K562 (cell line): ENCODE results near the gene SPHK2. TPM values are rescaled to one million over a fixed set of nuclear protein-coding genes. Genes with fewer than 3 reads are reported as not detected.

Experiments used
- ATAC-seq: fragments of 200-7000 bp; cut with Tn5 transposase; 3 replicates; pipeline ENCODE4 v1.9.1; 2020; ENCODE audit warnings: moderate library complexity
- BruUV-seq: library from RNA; stranded (reverse); fragments of 400-500 nt; replicated peaks from 2 replicates; lab custom pipeline; 2021; lab: Mats Ljungman, UMichigan
- CTCF ChIA-PET: fragments of 300-600 bp; formaldehyde crosslinking; extraction: SDS; loops from one replicate; lab custom pipeline; 2021; ENCODE audit warnings: low intra/inter-chr PET ratio; lab: Yijun Ruan, JAX
- POLR2A ChIA-PET: fragments of 300-600, 350-650 bp; sonication (Branson Sonifier 250); formaldehyde crosslinking; extraction: SDS; loops from one replicate; lab custom pipeline; 2021; ENCODE audit warnings: antibody characterized with exemption, inconsistent platforms; lab: Yijun Ruan, JAX
- DNase-seq, 4 experiments: peaks; one replicate each; pipeline versions ENCODE4 v3.0.0 to v3.0.0-alpha.2; 2011 to 2018; ENCODE audit warnings: low spot score in 3 of 4, mixed read lengths in 3 of 4; ENCODE audit errors: extremely low read depth in 1 of 4
- FAIRE-seq: peaks from 2 replicates; lab custom pipeline; 2011; peaks lifted over from hg19 to GRCh38; lab: Jason Lieb, UNC
- H2AFZ ChIP-seq: 2 replicates; pipeline ENCODE4 v1.6.0; 2011; ENCODE audit warnings: low read depth, low read length, control low read depth, inconsistent platforms
- H3K27ac ChIP-seq: fragments of 200-600 bp; 3 replicates; pipeline ENCODE4 v1.8.0; 2011; ENCODE audit warnings: low read depth, mild to moderate bottlenecking, control low read depth, inconsistent platforms, low read length, moderate library complexity, mixed read lengths; ENCODE audit errors: extremely low read depth
- H3K27me3 ChIP-seq, 2 experiments: fragments of 300-600 bp in 1 of 2; 2 replicates in 1 of 2; 3 replicates in 1 of 2; pipeline versions ENCODE4 v1.6.0 to v1.8.0; 2011; ENCODE audit warnings: inconsistent platforms in 2 of 2, low read length in 2 of 2, mild to moderate bottlenecking in 1 of 2, mixed read lengths in 1 of 2, moderate library complexity in 1 of 2; ENCODE audit not compliant: control insufficient read depth in 2 of 2, insufficient read depth in 2 of 2
- H3K36me3 ChIP-seq: fragments of 300-600 bp; 3 replicates; pipeline ENCODE4 v1.8.0; 2011; ENCODE audit warnings: mild to moderate bottlenecking, low read length, inconsistent platforms; ENCODE audit not compliant: control insufficient read depth, insufficient read depth
- H3K4me1 ChIP-seq, 2 experiments: fragments of 200-600 bp in 1 of 2; replicated peaks in 1 of 2; 2 replicates in 1 of 2; 3 replicates in 1 of 2; pipeline versions ENCODE4 v1.5.1 to v1.8.0; 2011; ENCODE audit warnings: inconsistent platforms in 2 of 2, low read length in 2 of 2, mild to moderate bottlenecking in 1 of 2, mixed read lengths in 1 of 2, moderate library complexity in 1 of 2; ENCODE audit not compliant: control insufficient read depth in 2 of 2, insufficient read depth in 2 of 2
- H3K4me2 ChIP-seq: 2 replicates; pipeline ENCODE4 v1.6.1; 2011; ENCODE audit warnings: low read length, control low read depth, inconsistent platforms, mixed read lengths; ENCODE audit not compliant: insufficient read depth
- H3K4me3 ChIP-seq: fragments of 200-600 bp; sonication (generic), shearing (Covaris generic); 2 replicates; pipeline ENCODE4 v1.5.1; 2016; ENCODE audit warnings: control low read depth, inconsistent platforms
- H3K79me2 ChIP-seq: fragments of 200-600 bp; 3 replicates; pipeline ENCODE4 v1.8.0; 2011; ENCODE audit warnings: low read length, inconsistent platforms; ENCODE audit not compliant: control insufficient read depth, insufficient read depth
- H3K9ac ChIP-seq, 2 experiments: 2 replicates each; pipeline versions ENCODE4 v1.6.0 to v1.6.1; 2011; ENCODE audit warnings: low read depth in 2 of 2, low read length in 2 of 2, control low read depth in 1 of 2, inconsistent platforms in 1 of 2, mild to moderate bottlenecking in 1 of 2, mixed read lengths in 1 of 2; ENCODE audit not compliant: insufficient read depth in 1 of 2
- H3K9me1 ChIP-seq: one replicate; pipeline ENCODE4 v1.6.0; 2011; ENCODE audit warnings: inconsistent platforms, mild to moderate bottlenecking, low read length, moderate library complexity; ENCODE audit not compliant: control insufficient read depth, insufficient read depth
- H3K9me3 ChIP-seq: replicated peaks from 2 replicates; pipeline ENCODE4 v1.5.1; 2011; ENCODE audit warnings: low read depth, low read length, inconsistent platforms; ENCODE audit not compliant: control insufficient read depth, insufficient read depth
- H4K20me1 ChIP-seq: replicated peaks from 2 replicates; pipeline ENCODE4 v1.6.1; 2011; ENCODE audit warnings: low read length, inconsistent platforms, mixed read lengths; ENCODE audit not compliant: control insufficient read depth, insufficient read depth
- CCNT2 ChIP-seq: IDR thresholded peaks from 2 replicates; pipeline ENCODE4 v1.6.1; 2011; ENCODE audit warnings: borderline replicate concordance, low read depth, mild to moderate bottlenecking, moderate library complexity, mixed read lengths, low read length; ENCODE audit not compliant: insufficient read length; ENCODE audit errors: extremely low read depth
- KAT7 ChIP-seq: sonication (generic); formaldehyde crosslinking; IDR thresholded peaks from 2 replicates; pipeline ENCODE4 v1.8.0; 2022; ENCODE audit warnings: missing genetic modification reagents, mild to moderate bottlenecking, borderline replicate concordance
- RBFOX2 ChIP-seq: fragments of 200-400 bp; formaldehyde crosslinking; IDR thresholded peaks from 2 replicates; pipeline ENCODE4 v1.6.1; 2017; ENCODE audit warnings: low read depth, mild to moderate bottlenecking, low read length, moderate library complexity
- SRSF3 ChIP-seq: fragments of 200-400 bp; formaldehyde crosslinking; IDR thresholded peaks from 2 replicates; pipeline ENCODE4 v1.6.1; 2016; ENCODE audit warnings: mild to moderate bottlenecking, low read length, moderate library complexity; ENCODE audit not compliant: insufficient read depth
- ZNF740 ChIP-seq, 3 experiments: fragments of 200-800 bp in 1 of 3; sonication (Bioruptor generic) in 1 of 3; sonication (generic) in 1 of 3; formaldehyde crosslinking in 1 of 3; IDR thresholded peaks; 2 replicates each; pipeline versions ENCODE4 v1.6.1 to v1.8.0; 2016 to 2022; ENCODE audit warnings: mild to moderate bottlenecking in 2 of 3, missing compliant biosample characterization in 2 of 3, missing genetic modification characterization in 2 of 3, missing genetic modification reagents in 1 of 3
- WGBS: fragments of 100-300 bp; shearing (Covaris generic); methylation state at CpG from one replicate; pipeline ENCODE4 v1.1.6; 2016; ENCODE audit warnings: low coverage, mixed read lengths; ENCODE audit not compliant: insufficient coverage; ENCODE audit errors: missing lambda C conversion rate; 5-methylcytosine and 5-hydroxymethylcytosine counted together
- in situ Hi-C: fragments of 300-500 bp; cut with MboI; formaldehyde crosslinking; loops from 4 replicates; pipeline ENCODE4 v1.15.0; 2018; ENCODE audit warnings: inconsistent platforms, mixed read lengths
- intact Hi-C: fragments of 100-400 bp; cut with micrococcal nuclease; formaldehyde crosslinking; loops from 2 replicates; pipeline ENCODE4 v1.14.2; 2022
- polyA plus RNA-seq, 8 experiments: library from polyadenylated mRNA; depleted of rRNA in 4 of 8; stranded (reverse) in 5 of 8; unstranded in 3 of 8; fragments of >200 nt; fragmentation: Nextera tagmentation in 2 of 8; fragmentation: Illumina TruSeq in 1 of 8; extraction: Ambion mirVana in 2 of 8; extraction: Trizol in 1 of 8; gene quantifications; 2 replicates each; pipeline versions ENCODE4 v1.2.1 to v1.2.3, GENCODE V29; 2011 to 2014; ENCODE audit warnings: inconsistent platforms in 1 of 8, missing spikeins in 1 of 8
- total RNA-seq, 7 experiments: library from RNA; depleted of rRNA in 6 of 7; stranded (reverse); fragments of >200 nt in 6 of 7; fragmentation: Illumina TruSeq in 2 of 7; extraction: Trizol in 2 of 7; gene quantifications; 2 replicates each; pipeline versions ENCODE4 v1.2.1 to v1.2.3, GENCODE V29; 2011 to 2021; ENCODE audit warnings: low replicate concordance in 1 of 7
- TF ChIP-seq, protein P1 (sequence below): sonication (generic); formaldehyde crosslinking; IDR thresholded peaks from 2 replicates; pipeline ENCODE4 v1.8.0; 2022; ENCODE audit warnings: missing genetic modification reagents, mild to moderate bottlenecking, moderate library complexity, borderline replicate concordance
- TF ChIP-seq, protein P2 (sequence below): sonication (generic); formaldehyde crosslinking; IDR thresholded peaks from 2 replicates; pipeline ENCODE4 v1.8.0; 2022; ENCODE audit warnings: mild to moderate bottlenecking, missing genetic modification reagents

The SPHK2 gene
- total and polyA plus RNA-seq, 9 of the 15 experiments (the other 6 are each of a cell fraction or from before 2014, with no cell fraction given) = 0.10 to 15.2 (median 2.9) TPM

DNA sequence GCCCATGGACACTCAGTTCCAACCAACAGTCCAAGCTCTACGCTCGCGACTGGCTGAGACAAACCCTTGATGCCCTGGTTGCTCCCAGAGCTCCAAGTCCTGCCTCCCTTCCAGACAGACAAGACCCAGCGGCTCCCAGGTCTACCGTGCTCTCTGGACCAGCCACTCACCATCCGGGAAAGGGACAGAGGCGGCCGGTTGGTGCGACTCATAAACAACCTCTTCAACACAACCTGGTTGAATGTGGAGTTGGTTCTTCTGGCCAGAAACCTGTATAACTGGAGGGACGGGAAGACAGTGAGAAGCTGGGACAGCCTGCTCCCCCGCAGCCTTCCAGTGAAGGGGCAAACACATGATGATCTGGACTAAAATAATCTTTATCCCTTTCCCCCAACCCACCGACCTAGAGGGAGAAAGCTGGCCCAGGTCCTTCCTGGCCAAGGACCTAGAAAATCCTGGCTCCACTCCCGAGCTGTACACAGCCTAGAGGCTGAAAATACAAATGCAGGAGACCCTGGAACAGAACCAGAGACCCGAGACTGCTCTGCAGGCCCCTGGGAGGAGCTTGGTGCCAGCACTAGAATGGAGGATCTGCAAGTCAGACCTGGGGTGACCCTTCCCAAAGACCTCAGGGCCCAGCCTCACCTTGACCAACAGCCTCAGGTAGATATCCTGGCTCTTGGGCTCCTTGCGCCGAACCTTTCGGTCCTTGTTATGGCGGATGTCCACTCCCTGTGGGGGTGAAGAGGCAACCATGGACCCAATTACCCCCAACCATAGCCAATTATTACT, 2.0 kb upstream of the SPHK2 start:
- no peaks in the 10 kb centered on the region for H3K27me3 ChIP-seq
- peaks cover 38% of the 10 kb centered on the region; the same call in 2 of the 3 replicates for H3K36me3 ChIP-seq
- H3K4me1 ChIP-seq = peaks cover 30 to 63% of the 10 kb centered on the region in 2 experiments; a peak in 4 of 5 replicates
- H4K20me1 ChIP-seq = peaks cover 37% of the 10 kb centered on the region
- H3K4me3 ChIP-seq = peak overlapping the region; percentile 64
- no peak overlapping the region for H2AFZ ChIP-seq
- ChIA-PET CTCF (no interaction called here), POLR2A (interaction anchor here (0.6 to 4.7 kb wide), 27 partner anchors 10 to 294 kb away, joined by 3 to 85 read pairs (median 4); partner anchors contain the start of genes DBP and SPACA4)
- peaks cover 11% of the 10 kb centered on the region for H3K9me1 ChIP-seq
- ATAC-seq = no peak
- peak; percentile 37; the same call in 1 of the 2 replicates for TF ChIP-seq ZNF740 (CRISPR knock-in tag; IDR thresholded peaks at IDR 0.05)
- no peak for TF ChIP-seq ZNF740 (tag; IDR thresholded peaks at IDR 0.05)
- peak; percentile 78 for TF ChIP-seq RBFOX2
- no peak for TF ChIP-seq SRSF3
- TF ChIP-seq KAT7 (CRISPR knock-in tag) = 0 out of 2 replicates have a peak, but pooled peaks have one; percentile 37
- TF ChIP-seq, protein P1, sequence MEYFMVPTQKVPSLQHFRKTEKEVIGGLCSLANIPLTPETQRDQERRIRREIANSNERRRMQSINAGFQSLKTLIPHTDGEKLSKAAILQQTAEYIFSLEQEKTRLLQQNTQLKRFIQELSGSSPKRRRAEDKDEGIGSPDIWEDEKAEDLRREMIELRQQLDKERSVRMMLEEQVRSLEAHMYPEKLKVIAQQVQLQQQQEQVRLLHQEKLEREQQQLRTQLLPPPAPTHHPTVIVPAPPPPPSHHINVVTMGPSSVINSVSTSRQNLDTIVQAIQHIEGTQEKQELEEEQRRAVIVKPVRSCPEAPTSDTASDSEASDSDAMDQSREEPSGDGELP (CRISPR knock-in tag) = 0 out of 2 replicates have a peak, but pooled peaks have one; percentile 11
- TF ChIP-seq CCNT2 = no peak
- TF ChIP-seq, protein P2, sequence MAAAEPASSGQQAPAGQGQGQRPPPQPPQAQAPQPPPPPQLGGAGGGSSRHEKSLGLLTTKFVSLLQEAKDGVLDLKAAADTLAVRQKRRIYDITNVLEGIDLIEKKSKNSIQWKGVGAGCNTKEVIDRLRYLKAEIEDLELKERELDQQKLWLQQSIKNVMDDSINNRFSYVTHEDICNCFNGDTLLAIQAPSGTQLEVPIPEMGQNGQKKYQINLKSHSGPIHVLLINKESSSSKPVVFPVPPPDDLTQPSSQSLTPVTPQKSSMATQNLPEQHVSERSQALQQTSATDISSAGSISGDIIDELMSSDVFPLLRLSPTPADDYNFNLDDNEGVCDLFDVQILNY (CRISPR knock-in tag) = 0 out of 2 replicates have a peak, but pooled peaks have one; percentile 36
- peak overlapping the region; percentile 94 for H3K9ac ChIP-seq
- peak overlapping the region; percentile 78 for H3K27ac ChIP-seq
- peak in 1 of 4 experiments; percentile 37 for DNase-seq
- no peaks in the 10 kb centered on the region for H3K9me3 ChIP-seq
- intact Hi-C loops = no loop called here
- BruUV-seq = no TSS peak
- no peak for FAIRE-seq
- peak overlapping the region; percentile 91 for H3K4me2 ChIP-seq
- in situ Hi-C loops = no loop called here
- WGBS = 15% methylated on average over 18 of the region's 18 CpGs
- H3K79me2 ChIP-seq = peaks cover 44% of the 10 kb centered on the region
